ENCODE measurements around the gene CACNG5.

The CACNG5 gene

DNA sequence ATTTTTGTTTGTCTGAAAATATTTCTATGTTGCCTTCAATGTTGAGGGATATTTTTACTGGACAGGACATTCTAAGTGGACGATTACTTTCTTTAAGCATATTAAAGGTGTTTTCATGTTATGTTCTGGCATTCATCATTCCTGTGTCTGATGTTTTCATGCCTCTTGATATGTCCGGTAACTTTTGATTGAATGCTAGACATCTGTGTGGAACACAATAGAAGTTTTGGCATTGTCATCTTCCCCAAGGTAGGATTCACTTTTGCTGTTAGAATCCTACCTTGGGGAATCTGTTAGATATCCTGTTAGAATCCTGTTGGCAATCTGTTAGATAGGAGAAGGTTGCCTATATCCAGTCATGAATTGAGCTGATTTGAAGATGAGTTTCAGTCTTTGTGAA is 28.9 kb downstream of the CACNG5 start:
- no peak for DNase-seq (ENCODE audit: low read depth)
- TF ChIP-seq, protein P1, sequence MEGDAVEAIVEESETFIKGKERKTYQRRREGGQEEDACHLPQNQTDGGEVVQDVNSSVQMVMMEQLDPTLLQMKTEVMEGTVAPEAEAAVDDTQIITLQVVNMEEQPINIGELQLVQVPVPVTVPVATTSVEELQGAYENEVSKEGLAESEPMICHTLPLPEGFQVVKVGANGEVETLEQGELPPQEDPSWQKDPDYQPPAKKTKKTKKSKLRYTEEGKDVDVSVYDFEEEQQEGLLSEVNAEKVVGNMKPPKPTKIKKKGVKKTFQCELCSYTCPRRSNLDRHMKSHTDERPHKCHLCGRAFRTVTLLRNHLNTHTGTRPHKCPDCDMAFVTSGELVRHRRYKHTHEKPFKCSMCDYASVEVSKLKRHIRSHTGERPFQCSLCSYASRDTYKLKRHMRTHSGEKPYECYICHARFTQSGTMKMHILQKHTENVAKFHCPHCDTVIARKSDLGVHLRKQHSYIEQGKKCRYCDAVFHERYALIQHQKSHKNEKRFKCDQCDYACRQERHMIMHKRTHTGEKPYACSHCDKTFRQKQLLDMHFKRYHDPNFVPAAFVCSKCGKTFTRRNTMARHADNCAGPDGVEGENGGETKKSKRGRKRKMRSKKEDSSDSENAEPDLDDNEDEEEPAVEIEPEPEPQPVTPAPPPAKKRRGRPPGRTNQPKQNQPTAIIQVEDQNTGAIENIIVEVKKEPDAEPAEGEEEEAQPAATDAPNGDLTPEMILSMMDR (conservative IDR thresholded peaks at IDR 0.05; ENCODE audit: control insufficient read depth, insufficient read depth, low read depth, low read length) = no peak
- no peak overlapping the region for H3K4me3 ChIP-seq (ENCODE audit: control insufficient read depth, low read depth, low read length)

DNA sequence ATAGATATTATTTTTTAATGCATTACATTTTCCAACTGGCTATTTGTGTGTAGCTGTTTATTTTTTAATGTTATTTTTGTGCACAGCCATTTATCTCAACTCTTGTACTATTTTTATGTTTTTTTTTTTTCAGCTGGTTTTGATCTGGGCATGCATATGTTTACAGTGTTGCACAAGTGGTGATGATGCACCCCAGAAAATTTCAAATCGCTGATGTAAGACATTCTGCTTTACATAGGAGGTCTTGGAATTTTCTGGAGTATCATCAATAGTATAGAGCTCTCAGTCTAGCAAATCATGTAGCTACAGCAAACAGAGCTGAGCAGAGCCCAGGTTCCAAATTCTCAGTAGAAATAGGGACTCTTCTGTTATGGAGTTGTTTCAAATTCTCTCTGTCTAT is 30.2 kb downstream of the CACNG5 start:
- peak; percentile 43 for DNase-seq (ENCODE audit: low read depth)
- no peak overlapping the region for H3K4me3 ChIP-seq (ENCODE audit: control insufficient read depth, low read depth, low read length)
- TF ChIP-seq, protein P1 (conservative IDR thresholded peaks at IDR 0.05; ENCODE audit: control insufficient read depth, insufficient read depth, low read depth, low read length) = no peak

DNA sequence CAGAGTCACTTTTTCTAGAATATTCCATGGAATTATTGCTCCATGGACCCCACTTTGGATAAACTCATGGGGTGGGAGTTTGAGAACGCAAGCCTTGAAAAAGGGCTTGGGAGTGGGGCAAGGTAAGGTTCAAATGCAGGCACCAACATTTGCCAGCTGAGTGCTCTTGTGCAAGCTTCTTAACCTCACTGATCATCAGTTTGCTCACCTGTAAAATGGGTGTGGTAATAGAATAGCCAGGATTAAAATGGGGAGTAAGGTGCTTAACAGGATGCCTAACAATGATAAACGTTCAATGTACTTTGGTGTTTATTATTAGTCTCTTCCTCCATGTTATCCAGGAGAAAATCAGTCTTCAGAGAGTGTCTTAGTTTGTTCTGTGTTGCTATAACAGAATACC is 39.0 kb downstream of the CACNG5 start:
- TF ChIP-seq, protein P1 (conservative IDR thresholded peaks at IDR 0.05; ENCODE audit: control insufficient read depth, insufficient read depth, low read depth, low read length) = no peak
- no peak for DNase-seq (ENCODE audit: low read depth)
- no peak overlapping the region for H3K4me3 ChIP-seq (ENCODE audit: control insufficient read depth, low read depth, low read length)

DNA sequence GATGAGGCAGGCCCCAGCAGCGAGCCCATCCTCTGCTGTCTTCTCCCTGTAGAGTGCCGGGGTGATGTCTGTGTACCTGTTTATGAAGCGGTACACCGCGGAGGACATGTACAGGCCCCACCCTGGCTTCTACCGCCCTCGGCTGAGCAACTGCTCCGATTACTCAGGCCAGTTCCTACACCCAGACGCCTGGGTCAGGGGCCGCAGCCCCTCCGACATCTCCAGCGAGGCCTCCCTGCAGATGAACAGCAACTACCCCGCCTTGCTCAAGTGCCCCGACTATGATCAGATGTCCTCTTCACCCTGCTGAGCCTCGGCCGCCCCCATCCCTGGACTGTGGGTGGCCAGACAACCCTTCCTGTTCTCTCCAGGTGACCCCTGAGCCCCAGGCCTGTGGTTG is 50.0 kb downstream of the CACNG5 start:
- TF ChIP-seq, protein P1 (conservative IDR thresholded peaks at IDR 0.05; ENCODE audit: control insufficient read depth, insufficient read depth, low read depth, low read length) = no peak
- DNase-seq (ENCODE audit: low read depth) = no peak
- no peak overlapping the region for H3K4me3 ChIP-seq (ENCODE audit: control insufficient read depth, low read depth, low read length)

DNA sequence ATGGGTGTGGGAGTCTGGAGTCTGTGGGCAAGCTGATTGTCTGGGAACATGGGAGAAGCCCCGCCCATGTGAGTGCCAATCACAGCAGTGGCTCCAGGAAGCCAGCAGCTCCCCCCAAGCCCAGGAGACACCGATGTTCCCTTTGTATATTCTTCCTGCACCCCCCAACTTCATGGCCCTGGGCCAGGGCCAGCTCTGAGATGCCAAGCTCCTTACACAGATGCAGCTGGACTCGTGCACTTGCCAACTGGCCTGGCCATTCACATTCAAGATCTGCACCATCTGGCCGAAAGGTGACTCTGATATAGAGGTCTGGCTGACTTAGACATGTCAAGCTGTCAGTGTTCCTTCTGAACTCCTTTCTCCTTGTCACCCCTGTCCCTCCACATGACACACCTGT is 50.5 kb downstream of the CACNG5 start:
- TF ChIP-seq, protein P1 (conservative IDR thresholded peaks at IDR 0.05; ENCODE audit: control insufficient read depth, insufficient read depth, low read depth, low read length) = no peak
- DNase-seq (ENCODE audit: low read depth) = no peak

DNA sequence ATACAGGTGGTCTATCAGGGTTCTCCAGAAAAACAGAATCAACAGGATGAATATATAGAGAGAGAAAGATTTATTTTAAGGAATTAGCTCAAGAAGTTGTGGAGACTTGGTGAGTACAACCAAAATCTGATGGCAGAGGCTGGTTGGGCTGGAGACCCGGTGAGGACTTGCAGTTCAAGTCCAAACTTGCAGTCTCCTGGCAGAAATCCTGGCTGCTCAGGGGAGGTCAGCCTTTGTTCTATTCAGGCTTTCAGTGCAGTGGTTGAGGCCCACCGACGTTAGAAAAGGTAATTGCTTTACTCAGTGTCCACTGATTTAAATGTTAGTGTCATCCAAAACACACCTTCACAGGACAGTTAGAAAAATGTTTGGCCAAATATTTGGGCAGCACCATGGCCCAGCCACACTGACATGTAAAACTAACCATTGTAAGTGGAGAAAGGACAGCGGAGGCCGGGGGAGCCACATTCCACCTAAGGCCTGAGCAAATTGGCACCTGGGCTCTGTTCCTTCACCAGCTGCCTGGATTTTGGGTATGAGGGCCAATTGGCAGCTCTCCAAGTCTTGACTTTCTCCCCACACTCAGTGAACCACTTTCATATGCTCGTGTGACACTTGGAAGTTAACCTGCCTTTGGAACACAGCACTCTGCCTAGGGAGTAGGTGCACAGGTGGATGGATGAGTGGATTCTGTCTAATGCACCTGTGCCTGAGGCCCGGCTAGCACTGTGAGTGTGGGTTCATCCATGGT is 54.7 kb downstream of the CACNG5 start:
- TF ChIP-seq, protein P1 (conservative IDR thresholded peaks at IDR 0.05; ENCODE audit: control insufficient read depth, insufficient read depth, low read depth, low read length) = no peak
- no peak for DNase-seq (ENCODE audit: low read depth)
- H3K4me3 ChIP-seq (ENCODE audit: control insufficient read depth, low read depth, low read length) = no peak overlapping the region

More for the DNA sequence above, 50.5 kb downstream of the CACNG5 start:
- H3K4me3 ChIP-seq (ENCODE audit: control insufficient read depth, low read depth, low read length) = no peak overlapping the region
